HL-60/S4 treated with phorbol 12-myristate 13-acetate at 8.2 ng/mL for 4 days and 3 days (cell line): Measurements from ENCODE around the gene NCOR2.

Experiments
- in situ Hi-C: fragments of 300-500 bp; cut with MboI; formaldehyde crosslinking; loops from 2 replicates; pipeline ENCODE4 v1.15.0; 2022; ENCODE audit warnings: low sequenced_read_pairs

Gene NCOR2

GRCh38 chr12:124562018-124562795, 5.2 kb downstream of the NCOR2 start:
- in situ Hi-C loops = loop anchor here (10.0 kb wide), 1 partner anchor 123 kb away; no protein-coding TSS in a partner anchor

DNA sequence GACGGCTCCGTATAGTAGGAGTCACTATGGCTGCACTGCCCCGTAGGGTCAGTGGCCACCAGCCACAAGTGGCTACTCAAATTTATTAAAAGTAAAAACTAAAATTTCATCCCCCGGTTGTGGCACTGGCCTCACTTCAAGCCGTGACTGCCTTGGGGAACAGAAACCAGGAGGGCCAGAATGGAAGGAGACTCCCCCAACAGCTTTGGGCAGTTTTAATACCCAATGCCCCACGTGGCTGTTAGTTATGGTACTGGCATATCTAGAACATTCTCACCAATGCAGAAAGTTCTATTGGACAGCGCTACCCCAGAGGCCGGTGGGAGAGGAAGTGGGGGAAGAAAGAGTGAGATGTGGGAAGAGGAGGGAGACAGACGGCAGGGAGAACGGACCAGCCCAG, 6.2 kb downstream of the NCOR2 start:
- in situ Hi-C loops = loop anchor here (10.0 kb wide), 1 partner anchor 124 kb away; no protein-coding TSS in a partner anchor

DNA sequence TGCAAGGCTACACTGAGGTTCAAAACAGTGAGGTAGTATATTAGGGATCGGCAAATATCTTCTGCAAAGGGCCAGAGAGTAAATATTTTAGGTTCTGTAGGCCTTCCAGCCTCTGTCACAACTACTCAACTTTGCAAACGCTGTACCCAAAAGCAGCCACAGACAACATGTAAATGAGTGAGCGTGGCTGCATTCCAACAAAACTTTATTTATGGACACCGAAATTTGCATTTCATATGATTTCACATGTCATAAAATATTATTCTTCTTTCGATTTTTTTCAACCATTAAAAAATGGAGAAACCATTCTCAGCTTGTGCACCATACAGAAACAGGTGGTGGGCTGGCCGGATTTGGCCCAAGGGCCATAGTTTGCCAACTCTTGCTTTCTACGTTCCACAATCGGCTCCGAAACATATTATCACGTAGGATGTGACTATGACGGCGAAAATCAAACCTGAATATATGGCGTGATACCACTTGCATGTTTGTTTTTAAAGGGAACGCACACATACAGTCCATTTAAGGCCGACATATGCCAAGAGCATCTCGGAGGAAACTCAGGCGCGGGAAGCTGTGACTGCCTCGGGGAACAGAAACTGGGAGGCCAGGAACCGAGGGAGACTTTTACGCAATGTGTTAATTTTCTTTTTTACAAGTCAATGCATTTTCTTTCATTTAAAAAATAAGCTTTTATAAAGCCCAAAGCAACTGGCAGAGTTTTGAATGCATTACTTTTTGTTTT, 7.1 kb downstream of the NCOR2 start:
- in situ Hi-C loops = loop anchor here (10.0 kb wide), 1 partner anchor 124 kb away; no protein-coding TSS in a partner anchor

DNA sequence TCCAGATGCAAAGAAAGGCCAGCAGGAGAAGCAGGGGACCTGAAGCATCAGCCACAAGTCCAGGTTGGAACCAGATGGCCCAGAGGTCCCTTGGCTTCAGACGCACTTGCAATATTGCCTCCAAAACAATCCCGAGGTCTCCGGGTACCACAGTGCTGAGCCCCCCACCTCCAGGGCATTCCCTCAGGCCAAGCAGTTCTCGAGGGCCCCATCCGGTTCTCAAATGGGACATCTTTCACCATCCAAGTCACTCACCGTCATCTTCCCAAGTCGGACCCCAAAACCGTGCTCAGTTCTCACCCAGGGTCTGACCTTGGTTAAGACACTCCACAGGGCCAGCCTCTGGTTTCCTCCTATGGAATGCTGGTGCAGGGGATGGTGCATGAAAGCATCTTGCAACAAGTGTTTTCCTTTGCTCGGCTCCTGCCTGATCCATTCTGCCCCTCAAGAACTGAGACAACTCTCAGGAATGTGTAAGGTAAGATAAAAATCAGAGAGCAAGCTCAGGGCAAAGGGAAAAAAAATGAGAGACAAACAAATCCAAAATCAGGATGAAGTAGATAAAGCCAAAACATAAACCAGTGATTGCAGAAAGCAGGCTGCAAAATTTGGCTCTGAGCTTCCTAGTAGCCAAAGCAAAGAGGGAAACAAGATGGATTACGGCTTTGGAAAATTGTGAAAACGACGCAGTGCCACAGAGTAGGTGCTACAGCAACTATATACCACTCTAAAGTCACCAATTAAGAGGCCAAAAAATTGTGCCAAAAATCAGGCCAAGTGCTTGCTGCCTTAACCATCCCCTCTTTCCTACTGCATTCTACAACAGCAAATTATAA, 8.0 kb downstream of the NCOR2 start:
- in situ Hi-C loops = loop anchor here (10.0 kb wide), 1 partner anchor 125 kb away; no protein-coding TSS in a partner anchor

- in situ Hi-C loops = no loop called here
Observed at GRCh38 chr12:124558313-124558712, 9.1 kb downstream of the NCOR2 start.

GRCh38 chr12:124557518-124558223, 9.7 kb downstream of the NCOR2 start:
- in situ Hi-C loops = no loop called here

GRCh38 chr12:124556896-124557501, 10.4 kb downstream of the NCOR2 start:
- in situ Hi-C loops = no loop called here

- in situ Hi-C loops = no loop called here
Observed at GRCh38 chr12:124556074-124556466, 11.3 kb downstream of the NCOR2 start.

DNA sequence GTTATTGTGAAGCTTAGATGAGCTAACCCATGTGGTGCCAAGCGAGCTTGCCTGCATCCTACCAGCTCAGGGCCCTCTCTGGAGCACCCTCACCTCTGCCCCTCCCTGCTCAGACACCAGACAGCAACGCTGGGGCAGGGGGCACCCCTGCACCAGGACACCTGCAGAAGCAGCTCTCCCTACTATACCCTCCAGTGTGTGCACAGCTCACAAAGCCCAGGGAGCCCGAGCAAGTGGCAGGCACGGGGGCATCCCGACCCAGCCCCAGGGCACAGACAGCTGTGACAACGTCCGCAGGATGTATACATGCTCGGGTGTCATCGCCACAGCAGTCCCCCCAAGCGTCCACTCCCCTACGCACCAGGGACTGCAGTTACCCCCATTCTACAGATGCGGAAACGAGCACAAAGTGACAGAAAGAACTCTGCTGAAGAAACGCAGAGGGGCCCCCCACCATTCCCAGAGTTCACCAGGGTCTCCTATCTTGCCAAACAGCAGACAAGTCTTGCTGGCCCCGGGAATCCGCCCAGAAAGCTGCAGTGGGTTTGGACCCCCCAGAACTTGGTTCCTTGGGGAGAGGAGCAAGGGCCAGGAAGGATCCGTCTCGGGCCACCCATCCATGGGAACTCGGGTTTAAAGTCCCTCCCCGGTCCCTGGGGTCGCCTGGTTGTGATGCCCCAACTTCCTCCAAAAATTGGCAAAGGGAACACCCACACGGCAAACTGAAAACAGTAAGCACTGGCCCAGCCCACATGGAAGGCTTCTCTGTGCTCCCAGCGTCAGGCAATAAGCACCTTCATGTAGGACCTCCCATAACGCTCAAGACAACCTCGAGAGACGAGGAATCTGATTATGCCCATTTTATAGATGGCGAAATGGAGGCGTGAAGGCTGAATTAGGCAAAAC, 12.0 kb downstream of the NCOR2 start:
- in situ Hi-C loops = no loop called here

DNA sequence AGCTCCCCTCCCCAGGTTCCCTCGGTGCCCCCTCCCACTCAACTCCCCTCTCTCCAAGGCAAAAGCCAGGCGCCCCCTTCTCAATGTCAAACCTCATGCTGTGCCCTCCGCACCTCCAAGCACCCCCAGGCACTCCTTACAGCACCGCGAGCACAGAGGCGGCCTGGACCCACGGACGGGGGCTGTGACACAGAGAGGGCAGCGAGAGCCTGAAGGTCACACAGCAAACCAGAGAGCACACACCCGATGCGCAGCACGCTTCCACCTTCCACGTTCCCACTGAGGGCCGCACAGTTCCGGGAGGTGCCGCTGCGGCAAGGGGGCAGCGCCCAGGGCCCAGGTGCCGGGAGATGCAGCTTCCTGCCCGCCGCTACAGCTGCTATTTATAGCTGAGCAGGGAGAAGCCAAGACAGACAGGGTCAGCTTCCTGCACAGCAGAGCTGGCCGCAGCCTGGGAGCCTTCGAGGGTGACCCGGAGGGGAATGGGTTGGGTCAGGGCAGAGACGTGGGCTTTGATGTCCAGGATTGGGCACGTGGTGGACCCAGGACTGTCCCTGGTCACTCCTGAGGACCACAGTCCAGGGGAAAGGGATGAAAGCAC, 12.9 kb downstream of the NCOR2 start:
- in situ Hi-C loops = no loop called here

- in situ Hi-C loops = no loop called here
Observed at GRCh38 chr12:124553862-124554428, 13.5 kb downstream of the NCOR2 start.

- in situ Hi-C loops = no loop called here
Observed at GRCh38 chr12:124551268-124552144, 15.9 kb downstream of the NCOR2 start.

GRCh38 chr12:124550123-124551089, 17.0 kb downstream of the NCOR2 start:
- in situ Hi-C loops = no loop called here

- in situ Hi-C loops = no loop called here
Observed at GRCh38 chr12:124549629-124550028, 17.8 kb downstream of the NCOR2 start.

- in situ Hi-C loops = no loop called here
Observed at GRCh38 chr12:124548854-124549378, 18.5 kb downstream of the NCOR2 start.

GRCh38 chr12:124547626-124548025, 19.8 kb downstream of the NCOR2 start:
- in situ Hi-C loops = no loop called here
